HG02970 (cell line): ENCODE measurements around the gene BRMS1.
"Not testable (repeated sequence)": the region's sequence is repeated elsewhere in the genome, so short reads cannot be mapped to it uniquely, and the experiment has no call there.

ENCODE experiments used
- ATAC-seq: cut with Tn5 transposase; IDR thresholded peaks from one replicate; pipeline ENCODE4 v1.9.1; 2021; ENCODE audit warnings: mild to moderate bottlenecking, moderate library complexity, moderate number of reproducible peaks; ENCODE audit not compliant: unreplicated experiment, low FRiP score

BRMS1 gene

GRCh38 chr11:66344550-66345315 lies at the start of gene BRMS1:
Gene BRMS1 (minus strand): TSS chr11:66345104. CDS start chr11:66342234, 2,870 bp downstream.
- peak; percentile 69 for ATAC-seq

GRCh38 chr11:66393954-66394353 lies 49.0 kb upstream of the BRMS1 start:
- ATAC-seq: no peak

- no peak for ATAC-seq
Measured at GRCh38 chr11:66391322-66391721, 46.4 kb upstream of the BRMS1 start.

GRCh38 chr11:66388780-66389386 lies 44.0 kb upstream of the BRMS1 start:
- no peak for ATAC-seq

GRCh38 chr11:66386171-66387069 lies 41.5 kb upstream of the BRMS1 start:
- ATAC-seq: no peak

- ATAC-seq: not testable (repeated sequence)
Measured at GRCh38 chr11:66384316-66384715, 39.4 kb upstream of the BRMS1 start.

GRCh38 chr11:66380264-66380663 lies 35.4 kb upstream of the BRMS1 start:
- not testable (repeated sequence) for ATAC-seq

- ATAC-seq: not testable (repeated sequence)
Measured at GRCh38 chr11:66373690-66374287, 28.9 kb upstream of the BRMS1 start.

- no peak for ATAC-seq
Measured at GRCh38 chr11:66373265-66373664, 28.4 kb upstream of the BRMS1 start.

- ATAC-seq: peak; percentile 51
Measured at GRCh38 chr11:66371627-66372415, 26.9 kb upstream of the BRMS1 start, which contains the start of gene SLC29A2. Gene SLC29A2 (minus strand): TSS chr11:66371760. CDS start chr11:66371591, 169 bp downstream.

GRCh38 chr11:66369073-66369894 lies 24.4 kb upstream of the BRMS1 start:
- ATAC-seq: no peak

- no peak for ATAC-seq
Measured at GRCh38 chr11:66368484-66368883, 23.6 kb upstream of the BRMS1 start.

- ATAC-seq: no peak
Measured at GRCh38 chr11:66367561-66368312, 22.8 kb upstream of the BRMS1 start.

- no peak for ATAC-seq
Measured at GRCh38 chr11:66366844-66367477, 22.1 kb upstream of the BRMS1 start.

GRCh38 chr11:66365711-66366619 lies 21.1 kb upstream of the BRMS1 start:
- ATAC-seq: no peak

- no peak for ATAC-seq
Measured at GRCh38 chr11:66365166-66365565, 20.3 kb upstream of the BRMS1 start.
